Neural cell (in vitro differentiated cells): Measurements from ENCODE around the gene PRKG1.

Experiments
- CTCF ChIP-seq: fragments of 450-650 bp; IDR thresholded peaks from 2 replicates; pipeline ENCODE4 v1.5.1; 2014; ENCODE audit warnings: antibody characterized with exemption, mild to moderate bottlenecking, moderate library complexity; ENCODE audit not compliant: poor library complexity, severe bottlenecking
- EP300 ChIP-seq: fragments of 450-650 bp; conservative IDR thresholded peaks from 2 replicates; pipeline ENCODE4 v1.6.1; 2014; ENCODE audit warnings: antibody characterized with exemption, mild to moderate bottlenecking, moderate library complexity; ENCODE audit not compliant: poor library complexity, severe bottlenecking
- MXI1 ChIP-seq: fragments of 450-650 bp; conservative IDR thresholded peaks from 2 replicates; pipeline ENCODE4 v1.6.1; 2014; ENCODE audit warnings: antibody characterized with exemption, mild to moderate bottlenecking; ENCODE audit not compliant: poor library complexity, severe bottlenecking
- POLR2AphosphoS5 ChIP-seq: IDR thresholded peaks from 2 replicates; pipeline ENCODE4 v1.6.1; 2012
- RAD21 ChIP-seq: fragments of 450-650 bp; conservative IDR thresholded peaks from 2 replicates; pipeline ENCODE4 v1.6.1; 2014; ENCODE audit warnings: antibody characterized with exemption, mild to moderate bottlenecking, moderate library complexity
- TAF1 ChIP-seq: IDR thresholded peaks from 2 replicates; pipeline ENCODE4 v1.6.1; 2012; ENCODE audit warnings: low read depth
- TF ChIP-seq, protein P1 (sequence below): IDR thresholded peaks from 2 replicates; pipeline ENCODE4 v1.6.1; 2012; ENCODE audit warnings: borderline replicate concordance

- TF ChIP-seq RAD21: no peak
- TF ChIP-seq CTCF: no peak
- TF ChIP-seq TAF1: no peak
- no peak for TF ChIP-seq MXI1
- no peak for TF ChIP-seq EP300
- TF ChIP-seq, protein P1, sequence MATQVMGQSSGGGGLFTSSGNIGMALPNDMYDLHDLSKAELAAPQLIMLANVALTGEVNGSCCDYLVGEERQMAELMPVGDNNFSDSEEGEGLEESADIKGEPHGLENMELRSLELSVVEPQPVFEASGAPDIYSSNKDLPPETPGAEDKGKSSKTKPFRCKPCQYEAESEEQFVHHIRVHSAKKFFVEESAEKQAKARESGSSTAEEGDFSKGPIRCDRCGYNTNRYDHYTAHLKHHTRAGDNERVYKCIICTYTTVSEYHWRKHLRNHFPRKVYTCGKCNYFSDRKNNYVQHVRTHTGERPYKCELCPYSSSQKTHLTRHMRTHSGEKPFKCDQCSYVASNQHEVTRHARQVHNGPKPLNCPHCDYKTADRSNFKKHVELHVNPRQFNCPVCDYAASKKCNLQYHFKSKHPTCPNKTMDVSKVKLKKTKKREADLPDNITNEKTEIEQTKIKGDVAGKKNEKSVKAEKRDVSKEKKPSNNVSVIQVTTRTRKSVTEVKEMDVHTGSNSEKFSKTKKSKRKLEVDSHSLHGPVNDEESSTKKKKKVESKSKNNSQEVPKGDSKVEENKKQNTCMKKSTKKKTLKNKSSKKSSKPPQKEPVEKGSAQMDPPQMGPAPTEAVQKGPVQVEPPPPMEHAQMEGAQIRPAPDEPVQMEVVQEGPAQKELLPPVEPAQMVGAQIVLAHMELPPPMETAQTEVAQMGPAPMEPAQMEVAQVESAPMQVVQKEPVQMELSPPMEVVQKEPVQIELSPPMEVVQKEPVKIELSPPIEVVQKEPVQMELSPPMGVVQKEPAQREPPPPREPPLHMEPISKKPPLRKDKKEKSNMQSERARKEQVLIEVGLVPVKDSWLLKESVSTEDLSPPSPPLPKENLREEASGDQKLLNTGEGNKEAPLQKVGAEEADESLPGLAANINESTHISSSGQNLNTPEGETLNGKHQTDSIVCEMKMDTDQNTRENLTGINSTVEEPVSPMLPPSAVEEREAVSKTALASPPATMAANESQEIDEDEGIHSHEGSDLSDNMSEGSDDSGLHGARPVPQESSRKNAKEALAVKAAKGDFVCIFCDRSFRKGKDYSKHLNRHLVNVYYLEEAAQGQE: no peak
- no peak for TF ChIP-seq POLR2AphosphoS5
Measured at GRCh38 chr10:51257511-51258248, 183.4 kb downstream of the PRKG1 start.
